Measurements from ENCODE around the gene ZCCHC3. TPM values are rescaled to one million over a fixed set of nuclear protein-coding genes. Genes with fewer than 3 reads are reported as not detected.
A peak's percentile ranks its signal among the peaks of the same experiment; 100 is the strongest.

ZCCHC3 gene
- polyA plus RNA-seq, 2 of the 4 experiments (the other 2 are of a cell fraction): 17.4 to 17.7 TPM

DNA sequence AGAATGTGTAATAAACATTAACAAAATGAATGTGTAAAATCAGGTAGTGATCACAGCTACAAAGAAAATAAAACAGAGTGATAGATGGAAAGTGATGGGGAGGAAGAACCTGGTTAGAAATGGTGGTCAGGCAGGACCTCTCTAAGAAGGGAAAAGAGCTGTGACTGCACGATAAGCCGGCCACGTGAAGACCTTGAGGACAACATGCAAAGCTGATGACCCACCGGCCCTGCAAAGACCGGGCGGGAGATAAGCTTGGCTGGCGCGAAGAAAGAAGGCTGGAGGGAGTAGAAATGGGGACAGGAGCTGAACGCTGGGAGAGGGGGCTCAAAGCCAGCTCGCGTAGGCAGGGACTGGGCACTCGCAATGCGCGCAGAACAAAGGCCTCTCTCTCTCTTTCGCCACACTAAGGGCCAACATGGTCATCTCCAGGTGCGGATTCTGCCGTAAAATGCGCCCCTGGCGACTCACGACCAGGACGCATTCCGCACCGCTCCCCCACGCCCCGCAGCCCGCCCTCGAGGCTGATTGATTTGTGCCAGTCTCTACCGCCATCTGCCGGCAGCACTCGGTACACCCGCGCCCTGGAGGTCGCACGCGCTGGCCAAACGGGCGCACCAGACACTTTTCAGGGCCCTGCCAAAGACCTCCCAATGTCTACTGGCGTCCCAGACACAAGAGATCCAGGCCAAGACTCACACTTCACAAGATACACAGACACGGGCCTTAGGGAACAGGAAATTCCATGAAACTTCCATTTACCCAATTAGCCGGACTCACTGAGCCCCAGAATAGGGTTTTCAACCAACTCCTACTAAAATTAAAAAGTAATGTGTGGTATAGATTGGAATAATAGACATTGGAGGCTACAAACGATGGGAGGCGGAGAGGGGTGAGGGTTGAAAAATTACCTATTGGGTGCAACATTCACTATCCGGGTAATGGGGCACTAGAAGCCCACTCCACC, 30.5 kb upstream of the ZCCHC3 start (continued):
- TF ChIP-seq, protein P1, sequence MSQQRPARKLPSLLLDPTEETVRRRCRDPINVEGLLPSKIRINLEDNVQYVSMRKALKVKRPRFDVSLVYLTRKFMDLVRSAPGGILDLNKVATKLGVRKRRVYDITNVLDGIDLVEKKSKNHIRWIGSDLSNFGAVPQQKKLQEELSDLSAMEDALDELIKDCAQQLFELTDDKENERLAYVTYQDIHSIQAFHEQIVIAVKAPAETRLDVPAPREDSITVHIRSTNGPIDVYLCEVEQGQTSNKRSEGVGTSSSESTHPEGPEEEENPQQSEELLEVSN (IDR thresholded peaks at IDR 0.05; ENCODE audit: borderline replicate concordance, low read depth): peak; percentile 81; the same call in 1 of the 2 replicates
- TF ChIP-seq EHF (CRISPR knock-in tag; IDR thresholded peaks at IDR 0.05): peak; percentile 10; the same call in 1 of the 2 replicates
- TF ChIP-seq JUN (IDR thresholded peaks at IDR 0.05): peak in 1 of 2 experiments; percentile 48; a peak in 1 of 5 replicates
- no peak for TF ChIP-seq CBX2 (IDR thresholded peaks at IDR 0.05; ENCODE audit: borderline replicate concordance, low read depth)

- Histone ChIP-seq H3K27ac (no peak overlapping the region), H3K4me2 (no peak overlapping the region), H3K4me1 (no peaks in the 10 kb centered on the region), H3K4me3 (no peak overlapping the region), H3K9me3 (no peaks in the 10 kb centered on the region)
- FAIRE-seq (no peak), ATAC-seq (no peak), DNase-seq (ENCODE audit: low read depth in 1 of 2, low spot score in 1 of 2) (no peak)
- ChIA-PET CTCF (interaction anchor here (8.1 to 13.5 kb wide), 2 partner anchors 12 to 61 kb away, joined by 57 to 86 read pairs; no protein-coding TSS in a partner anchor), POLR2A (interaction anchor here (0.5 kb wide), 1 partner anchor 54 kb away, joined by 3 read pairs; no protein-coding TSS in a partner anchor)
- WGBS (ENCODE audit: missing lambda C conversion rate): 87% methylated on average over 5 of the region's 5 CpGs
- no peak for TF ChIP-seq HDAC2 (IDR thresholded peaks at IDR 0.05)
- no peak for TF ChIP-seq RFX5 (IDR thresholded peaks at IDR 0.05)
- TF ChIP-seq JUN (IDR thresholded peaks at IDR 0.05): no peak
- TF ChIP-seq CBX2 (IDR thresholded peaks at IDR 0.05; ENCODE audit: borderline replicate concordance, low read depth): no peak
- no peak for TF ChIP-seq MYC (IDR thresholded peaks at IDR 0.05; ENCODE audit: borderline replicate concordance, low read length)
- TF ChIP-seq MAFK (IDR thresholded peaks at IDR 0.05; ENCODE audit: partially characterized antibody): no peak
- TF ChIP-seq CBX8 (IDR thresholded peaks at IDR 0.05): no peak
- TF ChIP-seq ZC3H11A (IDR thresholded peaks at IDR 0.05): no peak
- no peak for TF ChIP-seq CEBPB (IDR thresholded peaks at IDR 0.05)
These were observed 26.9 kb upstream of the ZCCHC3 start for GRCh38 chr20:270517-270916.

DNA sequence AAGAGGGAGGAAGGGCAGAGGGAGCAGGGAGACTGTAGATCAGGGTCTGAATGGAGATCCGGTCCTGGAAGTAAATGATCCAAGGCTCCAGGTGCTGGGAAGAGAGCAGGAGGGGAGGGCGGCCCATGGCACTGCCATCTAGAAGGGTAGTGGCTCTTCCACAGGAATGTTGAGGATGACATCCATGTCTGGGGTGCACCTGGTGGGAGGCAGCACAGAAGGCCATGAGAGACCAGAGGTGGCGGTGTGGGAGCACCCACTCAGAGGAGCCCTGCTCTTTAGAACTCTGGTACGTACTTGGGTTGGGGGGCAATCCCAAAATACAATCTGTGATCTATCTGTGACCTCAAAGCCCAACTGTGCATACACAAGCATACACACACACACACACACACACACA, 26.3 kb upstream of the ZCCHC3 start:
- Histone ChIP-seq H3K9me3 (no peaks in the 10 kb centered on the region), H3K27ac (no peak overlapping the region), H3K4me1 (no peaks in the 10 kb centered on the region), H3K4me2 (no peak overlapping the region), H3K4me3 (no peak overlapping the region)
- ChIA-PET POLR2A (interaction anchor here (0.5 kb wide), 1 partner anchor 53 kb away, joined by 3 read pairs; no protein-coding TSS in a partner anchor), CTCF (interaction anchor here (8.1 to 13.5 kb wide), 2 partner anchors 12 to 60 kb away, joined by 57 to 86 read pairs; no protein-coding TSS in a partner anchor)
- no peak for ATAC-seq
- no peak for DNase-seq (ENCODE audit: low read depth in 1 of 2, low spot score in 1 of 2)
- no peak for FAIRE-seq
- WGBS (ENCODE audit: missing lambda C conversion rate): 90% methylated on average over 4 of the region's 4 CpGs
- TF ChIP-seq JUNB (IDR thresholded peaks at IDR 0.05) (no peak), POLR2A (IDR thresholded peaks at IDR 0.05; ENCODE audit: low read length) (no peak), RCOR1 (IDR thresholded peaks at IDR 0.05; ENCODE audit: low read depth, low read length) (no peak), PBX3 (IDR thresholded peaks at IDR 0.05) (no peak), JUN (IDR thresholded peaks at IDR 0.05) (no peak), RFX5 (IDR thresholded peaks at IDR 0.05) (no peak), CBX8 (IDR thresholded peaks at IDR 0.05) (no peak), TP53 (CRISPR knock-in tag; IDR thresholded peaks at IDR 0.05) (no peak), SREBF2 (IDR thresholded peaks at IDR 0.05) (no peak), MAZ (IDR thresholded peaks at IDR 0.05; ENCODE audit: borderline replicate concordance, low read depth, low read length) (no peak), EP300 (IDR thresholded peaks at IDR 0.05) (no peak), GATA3 (IDR thresholded peaks at IDR 0.05; ENCODE audit: borderline replicate concordance) (no peak), PHF8 (IDR thresholded peaks at IDR 0.05; ENCODE audit: borderline replicate concordance, low read depth) (no peak), EHF (CRISPR knock-in tag; IDR thresholded peaks at IDR 0.05) (no peak), FOXS1 (CRISPR knock-in tag; IDR thresholded peaks at IDR 0.05) (no peak), SMC3 (IDR thresholded peaks at IDR 0.05) (no peak)
